LNCAP (cell line): ENCODE data around the gene CTTN.

Experiments used
- TF ChIP-seq, protein P1 (sequence below): fragments of 450-650 bp; IDR thresholded peaks from 2 replicates; pipeline ENCODE4 v1.5.1; 2017; ENCODE audit warnings: mild to moderate bottlenecking

The CTTN gene

GRCh38 chr11:70478166-70478890 is 80.0 kb downstream of the CTTN start:
- TF ChIP-seq, protein P1, sequence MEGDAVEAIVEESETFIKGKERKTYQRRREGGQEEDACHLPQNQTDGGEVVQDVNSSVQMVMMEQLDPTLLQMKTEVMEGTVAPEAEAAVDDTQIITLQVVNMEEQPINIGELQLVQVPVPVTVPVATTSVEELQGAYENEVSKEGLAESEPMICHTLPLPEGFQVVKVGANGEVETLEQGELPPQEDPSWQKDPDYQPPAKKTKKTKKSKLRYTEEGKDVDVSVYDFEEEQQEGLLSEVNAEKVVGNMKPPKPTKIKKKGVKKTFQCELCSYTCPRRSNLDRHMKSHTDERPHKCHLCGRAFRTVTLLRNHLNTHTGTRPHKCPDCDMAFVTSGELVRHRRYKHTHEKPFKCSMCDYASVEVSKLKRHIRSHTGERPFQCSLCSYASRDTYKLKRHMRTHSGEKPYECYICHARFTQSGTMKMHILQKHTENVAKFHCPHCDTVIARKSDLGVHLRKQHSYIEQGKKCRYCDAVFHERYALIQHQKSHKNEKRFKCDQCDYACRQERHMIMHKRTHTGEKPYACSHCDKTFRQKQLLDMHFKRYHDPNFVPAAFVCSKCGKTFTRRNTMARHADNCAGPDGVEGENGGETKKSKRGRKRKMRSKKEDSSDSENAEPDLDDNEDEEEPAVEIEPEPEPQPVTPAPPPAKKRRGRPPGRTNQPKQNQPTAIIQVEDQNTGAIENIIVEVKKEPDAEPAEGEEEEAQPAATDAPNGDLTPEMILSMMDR = no peak

- TF ChIP-seq, protein P1 = no peak
Measured at GRCh38 chr11:70480711-70481110, 82.4 kb downstream of the CTTN start.

DNA sequence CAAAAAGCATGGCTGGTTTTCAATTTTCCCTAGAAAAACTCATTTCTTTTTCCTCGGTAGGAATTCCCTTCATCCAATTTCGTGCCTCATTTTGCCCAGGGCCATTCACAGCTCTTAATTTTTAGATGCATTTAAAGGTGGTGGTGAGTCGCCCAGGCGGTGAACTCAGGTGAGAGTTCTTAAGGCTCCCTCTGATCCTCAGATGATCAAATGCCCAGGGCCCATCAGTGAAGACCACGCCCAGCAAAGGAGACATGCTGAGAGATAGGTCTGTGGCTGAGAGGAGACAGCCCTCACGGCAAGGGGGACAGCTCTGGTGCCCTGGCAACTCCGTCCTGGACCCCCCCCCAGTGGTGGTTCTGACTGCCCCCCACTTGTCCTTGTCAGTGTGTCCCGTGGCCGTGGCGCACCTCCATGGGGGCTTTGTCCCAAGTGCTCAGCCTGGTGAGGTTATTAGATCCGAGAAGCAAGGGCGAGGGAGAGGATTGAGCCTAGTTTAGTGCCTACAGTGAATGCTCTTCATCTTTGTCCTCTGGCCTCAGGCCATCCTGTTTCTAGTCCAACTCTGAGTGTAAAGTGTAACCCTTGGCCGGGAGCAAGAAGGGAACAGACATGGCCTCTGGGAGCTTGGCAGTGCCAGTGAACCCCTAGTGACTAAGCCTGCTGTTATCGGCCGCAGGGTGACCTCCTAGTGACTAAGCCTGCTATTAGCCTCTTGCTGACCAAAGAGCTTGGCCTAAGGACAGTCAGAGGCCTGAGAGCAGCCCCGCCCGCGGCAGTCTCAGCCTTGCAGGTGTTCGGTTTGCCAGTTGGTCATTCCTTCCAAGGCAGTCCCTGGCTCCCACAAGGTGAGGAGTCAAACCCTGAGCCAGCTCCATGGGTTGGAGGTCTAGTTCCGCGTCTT is 83.5 kb downstream of the CTTN start:
- TF ChIP-seq, protein P1 = no peak

DNA sequence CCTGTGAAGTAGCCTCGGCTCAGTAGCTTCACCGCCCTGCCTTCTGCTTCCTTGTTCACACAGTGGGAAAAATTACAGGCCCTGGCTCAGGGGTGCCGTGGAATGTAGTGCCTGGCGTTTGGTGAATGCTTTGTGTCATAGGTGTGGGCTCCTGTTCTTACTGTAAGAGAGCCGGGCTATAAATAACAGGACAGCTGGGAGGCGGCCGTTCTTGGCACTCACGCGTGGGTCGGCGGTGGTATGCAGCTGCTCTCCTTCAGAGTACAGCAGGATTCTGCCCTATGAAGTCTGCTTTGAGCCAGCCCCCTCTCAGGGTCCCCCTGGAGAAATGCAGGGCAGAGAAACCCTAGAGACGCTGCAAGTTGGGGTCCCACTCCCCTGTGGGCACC is 84.2 kb downstream of the CTTN start:
- TF ChIP-seq, protein P1 = no peak

- TF ChIP-seq, protein P1 = no peak; the same call in 1 of the 2 replicates
Measured at GRCh38 chr11:70483077-70483861, 84.9 kb downstream of the CTTN start.

- TF ChIP-seq, protein P1 = no peak
Measured at GRCh38 chr11:70483917-70484316, 85.6 kb downstream of the CTTN start.

DNA sequence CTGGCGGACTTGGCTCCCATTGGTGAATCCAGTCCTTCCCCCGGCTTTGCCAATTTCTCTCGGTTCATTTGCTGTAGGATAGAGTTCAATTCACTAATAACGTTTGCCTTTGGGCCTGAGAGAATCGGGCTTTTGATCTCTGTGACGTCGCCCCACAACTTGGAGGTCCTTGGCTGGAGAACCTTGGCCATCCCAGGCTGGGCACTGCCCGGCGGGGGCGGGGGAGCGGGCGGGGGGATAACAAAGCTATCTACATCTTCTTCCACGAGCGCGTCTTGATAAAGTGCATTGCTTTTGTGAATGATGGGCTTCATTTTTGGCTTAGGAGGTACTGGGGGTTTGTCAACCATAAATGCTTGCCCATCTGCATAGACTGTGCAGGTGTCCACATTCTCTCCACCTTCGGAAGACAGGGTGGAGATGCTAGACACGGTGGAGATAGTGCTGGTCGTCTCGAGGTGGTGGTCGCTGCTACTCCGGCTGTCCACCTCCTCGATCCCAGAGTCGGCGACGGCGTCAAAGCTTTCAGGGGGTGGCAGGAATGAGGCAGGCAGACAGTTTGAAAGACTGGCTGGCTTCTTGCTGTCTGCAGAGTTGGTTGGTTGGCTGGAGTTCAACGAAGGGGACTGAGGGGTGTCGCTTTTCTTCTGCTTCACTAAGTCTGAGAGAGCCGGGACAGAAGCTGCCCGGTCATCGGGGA is 87.1 kb downstream of the CTTN start:
- TF ChIP-seq, protein P1 = no peak
